Esophagus (tissue), 2 donors: ENCODE measurements around the gene TM2D3. TPM values are rescaled to one million over a fixed set of nuclear protein-coding genes. Genes with fewer than 3 reads are reported as not detected.
A peak's percentile ranks its signal among the peaks of the same experiment; 100 is the strongest.
"Not testable (repeated sequence)": the region's sequence is repeated elsewhere in the genome, so short reads cannot be mapped to it uniquely, and the experiment has no call there.

ENCODE experiments used
- H3K27ac ChIP-seq, 2 donors: one replicate each; pipeline ENCODE4 v1.5.1; 2013; ENCODE audit warnings: low read depth in 2 of 2, mild to moderate bottlenecking in 2 of 2, inconsistent platforms in 1 of 2, low read length in 1 of 2, moderate library complexity in 1 of 2
- H3K27me3 ChIP-seq, 2 donors: one replicate each; pipeline ENCODE4 v1.6.1; 2013; ENCODE audit warnings: low read length in 2 of 2, control low read depth in 1 of 2, mild to moderate bottlenecking in 1 of 2; ENCODE audit not compliant: insufficient read depth in 2 of 2, control insufficient read depth in 1 of 2
- H3K36me3 ChIP-seq, 2 donors: one replicate each; pipeline ENCODE4 v1.6.1; 2013; ENCODE audit warnings: low read length in 1 of 2; ENCODE audit not compliant: control insufficient read depth in 2 of 2, insufficient read depth in 2 of 2
- H3K4me1 ChIP-seq, 2 donors: one replicate each; pipeline ENCODE4 v1.6.1; 2013; ENCODE audit warnings: low read length in 1 of 2; ENCODE audit not compliant: control insufficient read depth in 2 of 2, insufficient read depth in 2 of 2
- H3K4me3 ChIP-seq, 2 donors: one replicate each; pipeline ENCODE4 v1.5.1; 2013; ENCODE audit warnings: low read length in 2 of 2, mild to moderate bottlenecking in 2 of 2, low read depth in 1 of 2, moderate library complexity in 1 of 2
- H3K9me3 ChIP-seq, 2 donors: one replicate each; pipeline ENCODE4 v1.6.1; 2013; ENCODE audit warnings: mild to moderate bottlenecking in 2 of 2, low read depth in 1 of 2, low read length in 1 of 2, moderate library complexity in 1 of 2; ENCODE audit not compliant: control insufficient read depth in 2 of 2, insufficient read depth in 1 of 2
- WGBS, 2 donors: extraction: QIAGEN DNeasy Blood & Tissue Kit; methylation state at CpG; one replicate each; pipeline ENCODE4 v1.1.7; 2013; 5-methylcytosine and 5-hydroxymethylcytosine counted together
- polyA plus RNA-seq, 2 donors: library from polyadenylated mRNA; stranded (reverse); fragments of 200-250 nt; gene quantifications; one replicate each; pipeline ENCODE4 v1.2.3, GENCODE V29; 2013
- donor health status: healthy with polysubstance abuse.
- donor health status: Bipolar disorder and iron deficiency.

Gene TM2D3
- polyA plus RNA-seq, 2 donors: 19.0 to 21.2 TPM

GRCh38 chr15:101660005-101660404, 7.8 kb upstream of the TM2D3 start:
- WGBS, 2 donors: 97 to 99% methylated on average over 2 of the region's 2 CpGs
- peaks cover 5 to 13% of the 10 kb centered on the region in 2 donors for H3K36me3 ChIP-seq

GRCh38 chr15:101657968-101658784, 6.0 kb upstream of the TM2D3 start:
- Histone ChIP-seq H3K27ac (no peak overlapping the region), H3K4me1 (no peaks in the 10 kb centered on the region), H3K9me3 (no peaks in the 10 kb centered on the region), H3K27me3 (no peaks in the 10 kb centered on the region), H3K4me3 (no peak overlapping the region), H3K36me3 (peaks cover 5 to 13% of the 10 kb centered on the region in 2 donors)
- WGBS, 2 donors: 66 to 83% methylated on average over 9 of the region's 9 CpGs

More at GRCh38 chr15:101660005-101660404, 7.8 kb upstream of the TM2D3 start:
- Histone ChIP-seq H3K27ac (no peak overlapping the region), H3K27me3 (no peaks in the 10 kb centered on the region), H3K4me3 (no peak overlapping the region), H3K4me1 (no peaks in the 10 kb centered on the region), H3K9me3 (no peaks in the 10 kb centered on the region)

- Histone ChIP-seq H3K27ac (no peak overlapping the region), H3K9me3 (no peaks in the 10 kb centered on the region), H3K27me3 (no peaks in the 10 kb centered on the region), H3K4me3 (no peak overlapping the region), H3K4me1 (no peaks in the 10 kb centered on the region), H3K36me3 (peaks cover 5 to 13% of the 10 kb centered on the region in 2 donors)
- WGBS, 2 donors: 95 to 97% methylated on average over 10 of the region's 10 CpGs
Observed at GRCh38 chr15:101657171-101657570, 5.0 kb upstream of the TM2D3 start.

- not testable (repeated sequence) for H3K27ac ChIP-seq
Observed at GRCh38 chr15:101654624-101655337, 2.6 kb upstream of the TM2D3 start.

GRCh38 chr15:101654171-101654570, 2.0 kb upstream of the TM2D3 start:
- no peaks in the 10 kb centered on the region for H3K9me3 ChIP-seq
- WGBS, 2 donors: 73 to 74% methylated on average over 8 of the region's 8 CpGs

More at GRCh38 chr15:101654624-101655337, 2.6 kb upstream of the TM2D3 start:
- WGBS, 2 donors: 91 to 95% methylated on average over 10 of the region's 10 CpGs
- H3K4me1 ChIP-seq, H3K36me3 ChIP-seq, H3K4me3 ChIP-seq, H3K9me3 ChIP-seq, H3K27me3 ChIP-seq: not testable (repeated sequence)

GRCh38 chr15:101652786-101653430, 727 bp upstream of the TM2D3 start:
- H3K27ac ChIP-seq: peak overlapping the region; percentile 93 to 97
- H3K36me3 ChIP-seq: peaks cover 0 to 4% of the 10 kb centered on the region in 2 donors
- H3K4me1 ChIP-seq: no peaks in the 10 kb centered on the region
- 27 to 28% methylated on average over 42 of the region's 42 CpGs for WGBS, 2 donors
- H3K4me3 ChIP-seq: peak overlapping the region; percentile 84 to 94
- H3K9me3 ChIP-seq: no peaks in the 10 kb centered on the region
- H3K27me3 ChIP-seq: no peaks in the 10 kb centered on the region

More at GRCh38 chr15:101654171-101654570, 2.0 kb upstream of the TM2D3 start:
- Histone ChIP-seq H3K4me3 (no peak overlapping the region), H3K36me3 (peaks cover 0 to 4% of the 10 kb centered on the region in 2 donors), H3K27me3 (no peaks in the 10 kb centered on the region), H3K4me1 (no peaks in the 10 kb centered on the region), H3K27ac (no peak overlapping the region)

GRCh38 chr15:101651554-101652097, 555 bp downstream of the TM2D3 start:
- WGBS, 2 donors: 0 to 1% methylated on average over 32 of the region's 32 CpGs
- H3K9me3 ChIP-seq: no peaks in the 10 kb centered on the region

GRCh38 chr15:101650145-101650544, 2.0 kb downstream of the TM2D3 start:
- H3K9me3 ChIP-seq: no peaks in the 10 kb centered on the region
- no peak overlapping the region for H3K4me3 ChIP-seq
- peaks cover 0 to 9% of the 10 kb centered on the region in 2 donors for H3K36me3 ChIP-seq
- H3K4me1 ChIP-seq: no peaks in the 10 kb centered on the region
- WGBS, 2 donors: 59 to 67% methylated on average over 5 of the region's 5 CpGs
- H3K27me3 ChIP-seq: no peaks in the 10 kb centered on the region
- H3K27ac ChIP-seq: no peak overlapping the region

More at GRCh38 chr15:101651554-101652097, 555 bp downstream of the TM2D3 start:
- Histone ChIP-seq H3K36me3 (peaks cover 0 to 4% of the 10 kb centered on the region in 2 donors), H3K27me3 (no peaks in the 10 kb centered on the region), H3K4me1 (no peaks in the 10 kb centered on the region), H3K27ac (peak overlapping the region; percentile 93 to 97), H3K4me3 (peak overlapping the region; percentile 84 to 94)

GRCh38 chr15:101648356-101648755, 3.8 kb downstream of the TM2D3 start:
- H3K27ac ChIP-seq: no peak overlapping the region
- WGBS, 2 donors: 92 to 96% methylated on average over 6 of the region's 6 CpGs
- no peak overlapping the region for H3K4me3 ChIP-seq
- H3K36me3 ChIP-seq: peaks cover 0 to 18% of the 10 kb centered on the region in 2 donors
- no peaks in the 10 kb centered on the region for H3K4me1 ChIP-seq
- no peaks in the 10 kb centered on the region for H3K27me3 ChIP-seq
- H3K9me3 ChIP-seq: no peaks in the 10 kb centered on the region
